NCI-H146 (cell line): ENCODE data around the gene RAB40C.

Experiments
- DNase-seq: peaks from one replicate; lab custom pipeline; 2025; lab: John Stamatoyannopoulos, UW

RAB40C gene

DNA sequence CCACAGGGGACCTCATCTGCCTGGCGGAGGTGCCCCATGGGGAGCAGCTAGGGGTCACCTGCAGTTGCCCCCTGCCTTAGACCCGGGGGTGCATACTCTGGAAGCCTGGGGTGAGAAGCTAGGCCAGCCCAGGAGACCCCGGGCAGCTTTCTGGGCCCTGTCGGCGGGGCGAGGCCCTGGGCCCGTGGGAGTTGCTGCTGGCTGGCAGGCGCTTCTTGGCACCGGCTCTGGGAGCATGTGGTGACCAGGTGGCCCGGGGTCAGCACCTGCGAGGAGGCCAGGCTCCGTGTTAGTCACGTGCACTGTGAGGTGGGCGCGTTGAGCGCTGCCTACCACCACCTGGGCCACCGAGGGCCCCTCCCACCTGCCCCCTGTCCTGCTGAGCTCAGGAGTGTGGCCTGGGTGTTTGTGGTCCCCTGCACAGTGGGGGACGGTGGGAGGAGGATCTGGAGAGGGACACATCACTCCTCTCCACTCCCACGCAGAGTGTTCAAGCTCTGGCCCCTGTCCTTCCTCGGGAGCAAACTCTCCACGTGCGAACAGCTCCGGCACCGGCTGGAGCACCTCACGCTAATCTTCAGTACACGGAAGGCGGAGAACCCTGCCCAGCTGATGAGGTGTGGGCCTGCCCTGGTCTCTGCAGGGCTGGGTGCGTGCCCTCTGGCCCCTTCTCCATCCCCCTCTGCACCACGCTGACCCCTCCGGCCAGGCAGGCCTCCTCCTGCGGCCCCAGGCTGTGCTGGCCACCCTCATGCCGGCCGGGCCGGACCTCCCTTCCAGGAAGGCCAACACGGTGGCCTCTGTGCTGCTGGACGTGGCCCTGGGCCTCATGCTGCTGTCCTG, 14.3 kb upstream of the RAB40C start:
- no peak for DNase-seq

DNA sequence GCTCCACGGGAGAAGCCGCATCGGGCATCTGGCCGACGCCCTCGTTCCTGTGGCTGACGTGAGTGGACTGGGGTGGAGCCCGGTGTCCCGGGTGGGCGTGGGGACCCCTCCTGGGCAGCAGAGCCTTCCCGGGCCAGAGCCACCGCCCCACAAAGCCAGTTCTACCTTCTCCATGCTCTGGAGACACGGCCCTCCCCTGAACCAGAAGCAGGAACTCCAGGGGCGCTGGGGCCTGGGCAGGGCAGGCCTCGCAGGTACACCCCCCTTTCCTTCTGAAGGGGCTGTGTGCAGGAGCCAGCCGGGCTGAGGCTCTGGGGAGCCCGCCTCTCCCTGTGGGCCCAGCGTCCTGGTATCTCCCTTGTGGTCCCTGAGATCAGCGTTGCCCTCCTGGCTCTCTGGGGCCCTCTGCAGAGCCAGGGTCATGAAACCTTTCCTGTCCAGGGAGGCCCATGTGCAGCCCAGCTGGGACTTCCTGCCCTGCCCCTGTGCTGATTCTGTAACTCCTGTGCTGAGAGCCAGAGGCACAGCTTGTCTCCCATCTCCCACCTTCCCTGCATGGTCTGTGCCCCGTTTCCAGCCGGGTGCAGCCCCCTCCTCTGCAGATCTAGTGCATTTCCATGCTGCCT, 13.6 kb upstream of the RAB40C start:
- DNase-seq: no peak

DNA sequence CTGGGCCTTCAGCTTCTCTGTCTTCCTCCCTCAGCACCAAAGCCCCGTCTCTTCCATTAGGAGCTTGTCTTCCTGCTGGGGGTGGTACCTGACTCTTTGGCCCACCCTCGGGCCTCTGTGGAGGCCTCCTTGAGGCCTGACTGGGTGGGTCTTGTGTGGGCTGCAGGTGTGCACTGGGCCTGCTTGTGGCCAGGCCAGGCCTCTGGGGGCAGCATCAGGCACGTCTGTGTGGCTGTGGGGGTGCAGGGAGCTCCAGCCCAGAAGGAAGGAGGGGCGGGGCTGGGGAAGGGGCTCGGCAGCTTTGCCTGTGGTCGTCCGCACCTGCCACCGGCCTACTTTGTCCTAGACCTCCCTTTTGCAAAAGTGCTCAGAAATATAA, 13.1 kb upstream of the RAB40C start:
- DNase-seq: no peak

DNA sequence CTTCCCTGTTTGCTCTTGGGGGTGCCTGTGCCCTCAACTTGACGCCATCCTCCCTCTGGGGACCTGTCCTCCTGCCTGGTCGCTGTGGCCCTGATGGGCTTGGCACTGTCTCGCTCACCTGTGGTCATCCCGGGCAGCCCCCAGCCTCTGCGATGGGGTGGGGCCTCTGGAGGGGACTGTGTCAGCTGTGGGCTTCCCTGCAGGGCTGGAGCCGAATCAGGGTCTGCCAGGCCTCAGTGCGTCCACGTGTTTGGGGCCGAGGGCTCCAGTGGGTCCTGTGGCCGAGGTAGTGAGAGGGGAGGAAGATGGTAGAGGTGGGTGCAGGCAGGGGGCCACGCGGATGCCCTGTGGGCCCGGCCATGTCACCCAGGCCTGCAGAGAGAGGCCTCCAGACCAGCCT, 12.1 kb upstream of the RAB40C start:
- no peak for DNase-seq

DNA sequence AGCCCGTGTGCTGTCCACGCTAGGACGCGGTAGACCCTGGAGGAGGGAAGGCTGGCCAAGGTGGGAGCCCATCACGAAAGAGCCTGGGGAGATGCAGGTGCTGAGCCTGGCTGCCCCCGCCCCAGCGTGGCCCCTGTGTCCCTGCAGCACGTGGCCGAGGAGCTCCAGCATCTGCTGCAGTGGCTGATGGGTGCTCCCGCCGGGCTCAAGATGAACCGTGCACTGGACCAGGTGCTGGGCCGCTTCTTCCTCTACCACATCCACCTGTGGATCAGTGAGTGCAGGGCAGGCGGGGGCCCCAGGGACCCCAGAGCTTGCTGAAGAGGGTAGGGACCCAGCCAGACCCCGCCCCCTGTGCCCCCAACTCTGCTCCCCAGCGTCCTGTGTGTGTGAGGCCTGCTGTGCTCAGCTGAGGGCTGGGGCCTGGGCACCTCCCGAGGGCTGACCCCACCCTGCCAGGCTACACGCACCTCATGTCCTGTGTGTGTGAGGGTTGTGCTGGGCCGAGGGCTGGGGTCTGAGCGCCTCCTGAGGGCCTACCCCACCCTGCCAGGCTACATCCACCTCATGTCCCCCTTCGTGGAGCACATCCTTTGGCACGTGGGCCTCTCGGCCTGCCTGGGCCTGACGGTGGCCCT, 11.5 kb upstream of the RAB40C start:
- no peak for DNase-seq

DNA sequence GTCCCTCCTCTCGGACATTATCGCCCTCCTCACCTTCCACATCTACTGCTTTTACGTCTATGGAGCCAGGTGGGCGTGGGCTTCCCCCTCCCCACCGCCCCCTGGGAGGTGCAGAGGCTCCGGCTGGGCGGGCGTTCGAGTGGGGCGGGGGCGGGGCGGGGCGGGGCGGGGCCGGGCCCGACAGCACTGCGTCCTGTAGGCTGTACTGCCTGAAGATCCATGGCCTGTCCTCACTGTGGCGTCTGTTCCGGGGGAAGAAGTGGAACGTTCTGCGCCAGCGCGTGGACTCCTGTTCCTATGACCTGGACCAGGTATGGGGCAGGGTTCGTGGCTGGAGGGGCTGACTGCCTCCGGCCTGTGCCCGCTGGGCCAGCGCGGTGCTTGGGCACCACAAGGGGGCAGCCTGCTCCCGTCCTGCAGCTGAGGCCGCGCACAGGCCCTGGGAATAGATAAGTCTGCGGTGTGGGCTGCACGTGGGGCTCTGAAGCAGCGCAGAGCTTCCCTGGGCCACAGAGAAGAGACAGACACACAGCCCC, 10.9 kb upstream of the RAB40C start:
- peak; percentile 26 for DNase-seq

DNA sequence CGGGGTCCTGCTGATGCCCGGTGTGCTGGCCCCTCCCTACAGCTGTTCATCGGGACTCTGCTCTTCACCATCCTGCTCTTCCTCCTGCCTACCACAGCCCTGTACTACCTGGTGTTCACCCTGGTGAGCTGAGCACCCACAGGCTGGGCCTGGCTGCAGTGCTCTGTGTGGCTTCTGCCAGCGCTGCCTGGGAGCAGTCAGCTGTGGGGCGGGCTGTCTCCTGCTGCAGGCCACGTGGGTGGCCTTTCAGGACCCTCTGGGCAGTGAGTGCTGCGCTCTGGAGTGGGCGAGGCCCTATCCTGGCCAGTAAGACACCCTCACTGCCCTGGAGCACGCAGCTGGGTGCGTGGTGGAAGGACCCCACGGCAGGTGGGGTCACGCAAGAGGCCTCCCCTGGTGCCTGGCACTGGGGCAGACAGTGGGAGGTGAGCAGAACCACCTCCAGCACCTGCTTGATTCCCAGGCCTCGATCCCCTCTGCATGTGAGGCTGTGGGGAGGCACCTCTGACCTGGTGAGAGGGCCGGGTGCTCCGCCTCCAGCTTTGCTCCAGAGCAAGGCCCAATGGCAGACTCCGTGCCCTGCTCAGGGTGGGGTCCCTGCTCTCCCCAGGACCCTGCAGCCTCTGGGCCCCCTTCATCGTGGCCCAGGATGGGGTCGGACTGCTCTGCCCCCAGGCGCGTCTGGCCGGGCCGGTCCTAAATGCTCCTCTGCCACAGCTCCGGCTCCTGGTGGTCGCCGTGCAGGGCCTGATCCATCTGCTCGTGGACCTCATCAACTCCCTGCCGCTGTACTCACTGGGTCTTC, 9.5 kb upstream of the RAB40C start:
- DNase-seq: no peak

DNA sequence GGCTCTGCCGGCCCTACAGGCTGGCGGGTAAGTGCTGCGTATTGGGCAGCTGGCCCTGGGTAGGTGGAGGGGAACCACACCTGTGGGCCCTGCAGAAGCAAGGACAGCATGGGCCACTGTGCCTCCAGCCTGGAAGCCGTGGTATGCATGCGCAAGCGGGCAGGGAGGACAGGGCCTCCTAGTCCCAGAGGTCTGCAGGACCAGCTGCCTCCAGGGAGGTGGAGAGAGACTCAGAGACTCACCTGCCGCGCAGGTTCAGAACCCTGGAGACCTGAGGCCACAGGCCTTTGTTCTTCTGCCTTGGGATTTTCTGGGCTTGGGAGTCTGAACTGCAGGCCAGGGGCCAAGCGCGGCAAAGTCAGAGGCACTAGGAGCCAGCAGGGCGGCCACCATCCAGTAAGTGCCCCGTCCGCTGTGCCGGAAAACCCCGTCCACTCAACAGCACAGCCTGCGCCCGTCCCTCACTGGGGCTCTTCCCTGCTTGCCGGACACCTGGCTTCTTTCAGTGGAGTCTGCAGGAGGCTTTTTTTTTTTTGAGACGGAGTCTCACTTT, 8.8 kb upstream of the RAB40C start:
- no peak for DNase-seq

DNA sequence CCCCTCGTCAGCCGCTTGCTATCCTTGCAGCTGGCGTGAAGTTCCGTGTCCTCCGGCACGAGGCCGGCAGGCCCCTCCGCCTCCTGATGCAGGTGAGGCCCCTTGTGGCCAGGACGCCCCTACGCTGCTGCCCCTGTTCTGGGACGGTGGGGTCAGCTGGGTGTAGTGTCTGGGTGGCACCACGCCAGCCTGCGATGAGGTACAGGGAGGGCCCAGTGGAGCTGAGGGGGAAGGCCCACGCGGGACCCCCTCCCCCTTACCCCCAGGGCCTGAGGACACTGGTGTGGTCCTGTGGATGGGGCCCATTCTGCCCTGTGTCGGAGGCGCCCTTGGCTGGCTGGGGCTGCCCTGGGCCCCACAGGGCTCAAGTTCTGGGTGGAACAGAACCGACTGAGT, 7.7 kb upstream of the RAB40C start:
- no peak for DNase-seq

DNA sequence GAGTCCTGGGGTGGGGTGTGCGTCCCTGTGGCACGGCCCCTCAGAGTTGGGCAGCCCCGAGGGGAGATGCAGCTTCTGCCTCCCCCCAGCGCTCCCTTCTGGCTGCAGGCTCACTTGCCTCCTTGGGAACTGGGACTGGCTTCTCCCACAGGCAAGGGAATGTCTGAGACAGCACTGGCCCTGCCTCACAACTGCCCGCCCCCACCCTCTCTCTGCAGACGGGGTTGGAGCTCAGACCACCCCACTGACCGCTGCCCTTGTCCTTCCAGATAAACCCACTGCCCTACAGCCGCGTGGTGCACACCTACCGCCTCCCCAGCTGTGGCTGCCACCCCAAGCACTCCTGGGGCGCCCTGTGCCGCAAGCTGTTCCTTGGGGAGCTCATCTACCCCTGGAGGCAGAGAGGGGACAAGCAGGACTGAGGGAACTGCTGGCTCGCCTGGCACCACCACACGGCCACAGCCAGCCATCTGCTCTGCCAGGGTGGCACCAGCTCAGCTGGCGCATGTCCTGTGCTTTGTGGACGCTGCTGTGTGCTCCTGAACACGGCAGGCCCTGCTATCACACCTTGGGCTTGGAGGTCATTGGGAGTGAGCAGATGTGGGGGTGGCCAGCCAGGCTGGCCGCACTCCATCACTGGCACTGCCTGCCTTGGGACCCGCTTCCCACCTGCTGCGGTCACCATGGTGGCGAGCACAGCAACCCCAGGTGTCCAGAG, 7.1 kb upstream of the RAB40C start:
- DNase-seq: no peak

DNA sequence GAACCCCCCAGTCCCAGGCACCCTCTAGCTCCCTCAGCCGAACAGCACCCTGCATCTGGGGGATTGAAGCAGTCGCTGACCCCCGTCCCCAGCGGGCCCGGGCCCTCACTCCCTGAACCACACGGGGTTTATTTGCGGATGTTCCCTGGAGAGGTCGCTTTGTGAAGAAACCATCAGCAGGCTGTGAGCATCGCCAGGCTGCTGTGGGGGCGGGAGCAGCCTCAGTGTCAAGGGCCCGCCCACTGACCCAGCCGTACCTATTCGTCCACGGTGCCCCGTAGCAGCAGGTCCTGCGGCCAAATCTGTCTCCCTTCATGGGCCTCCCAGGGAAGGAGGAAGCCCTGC, 6.4 kb upstream of the RAB40C start:
- no peak for DNase-seq

DNA sequence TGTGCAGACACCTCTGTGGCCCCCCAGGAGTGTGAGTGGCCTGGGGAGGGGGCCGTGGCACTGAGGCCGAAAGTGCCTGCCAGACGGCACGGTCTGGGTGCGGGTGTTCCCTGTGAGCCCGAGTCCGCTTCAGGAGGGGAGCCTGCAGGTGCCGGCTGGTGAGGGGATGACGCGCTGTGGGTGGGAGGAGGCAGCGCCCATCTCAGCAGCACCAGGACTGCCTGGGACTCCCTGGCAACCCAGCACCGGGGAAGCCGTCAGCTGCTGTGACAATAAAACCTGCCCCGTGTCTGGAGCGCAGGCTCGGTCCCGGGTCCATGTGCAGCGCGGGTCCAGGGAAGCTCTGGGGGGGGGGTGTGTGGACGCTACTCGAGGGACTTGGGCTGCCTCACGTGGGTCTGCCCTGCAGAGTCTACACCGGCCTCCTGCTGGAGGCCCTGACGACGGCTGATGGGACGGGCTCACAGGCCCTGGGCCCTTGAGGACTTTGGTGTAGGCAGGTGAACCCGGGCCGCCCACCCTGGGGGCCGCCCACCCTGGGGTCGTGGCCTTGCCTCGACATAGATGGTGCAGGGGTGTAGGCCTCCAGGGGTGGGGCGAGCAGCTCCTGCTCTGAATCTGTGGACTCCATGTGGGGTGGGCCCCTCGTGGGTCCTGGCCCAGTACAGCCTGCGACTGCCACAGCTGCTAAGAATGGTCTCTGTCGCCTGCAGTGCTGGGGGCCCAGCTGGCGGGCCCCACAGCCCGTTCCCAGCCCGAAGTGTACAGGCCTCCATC, 5.9 kb upstream of the RAB40C start:
- no peak for DNase-seq

DNA sequence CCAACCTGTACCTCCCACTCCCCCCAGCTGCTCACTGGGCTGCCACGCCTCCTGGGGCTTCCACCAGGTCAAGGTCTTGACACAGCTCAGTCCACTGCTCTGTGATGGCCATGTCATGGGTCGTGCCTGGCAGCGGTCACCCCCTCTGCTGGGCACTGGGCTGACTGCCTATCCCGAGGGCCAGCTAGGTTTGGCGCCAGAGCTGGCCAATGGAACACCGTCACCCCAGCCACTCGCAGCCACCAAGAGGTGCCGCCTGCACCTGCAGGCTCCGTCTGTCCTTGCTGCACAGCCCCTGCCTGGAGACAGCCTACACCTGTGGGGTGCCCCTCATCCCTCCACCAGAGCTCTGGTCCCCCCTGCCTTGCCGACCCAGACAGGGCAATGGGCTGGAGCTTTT, 4.5 kb upstream of the RAB40C start:
- DNase-seq: peak; percentile 62

DNA sequence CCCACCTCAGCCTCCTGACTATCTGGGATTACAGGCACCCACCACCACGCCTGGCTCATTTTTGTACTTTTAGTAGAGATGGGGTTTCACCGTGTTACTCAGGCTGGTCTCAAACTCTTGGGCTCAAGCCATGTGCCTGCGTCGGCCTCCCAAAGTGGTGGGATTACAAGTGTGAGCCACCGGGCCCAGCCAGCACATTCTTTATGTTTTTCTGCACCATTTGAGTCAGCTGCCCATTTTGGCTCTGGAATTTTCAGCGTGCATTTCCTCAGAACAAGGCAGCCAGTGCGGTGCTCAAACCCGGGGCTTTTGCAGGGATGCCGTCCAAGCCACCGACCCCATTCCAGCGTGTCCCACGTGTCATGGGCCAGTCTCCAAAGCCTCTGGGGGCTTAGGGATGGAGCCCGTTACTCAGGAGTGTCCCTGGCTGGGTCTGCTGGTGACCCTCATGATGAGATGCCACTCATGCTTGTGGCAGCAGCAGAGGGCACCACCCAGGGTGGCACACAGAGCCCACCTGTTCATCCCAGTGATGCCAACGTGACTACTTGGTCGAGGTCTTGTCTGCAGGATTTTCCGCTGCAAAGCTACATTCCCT, 3.7 kb upstream of the RAB40C start:
- DNase-seq: no peak

DNA sequence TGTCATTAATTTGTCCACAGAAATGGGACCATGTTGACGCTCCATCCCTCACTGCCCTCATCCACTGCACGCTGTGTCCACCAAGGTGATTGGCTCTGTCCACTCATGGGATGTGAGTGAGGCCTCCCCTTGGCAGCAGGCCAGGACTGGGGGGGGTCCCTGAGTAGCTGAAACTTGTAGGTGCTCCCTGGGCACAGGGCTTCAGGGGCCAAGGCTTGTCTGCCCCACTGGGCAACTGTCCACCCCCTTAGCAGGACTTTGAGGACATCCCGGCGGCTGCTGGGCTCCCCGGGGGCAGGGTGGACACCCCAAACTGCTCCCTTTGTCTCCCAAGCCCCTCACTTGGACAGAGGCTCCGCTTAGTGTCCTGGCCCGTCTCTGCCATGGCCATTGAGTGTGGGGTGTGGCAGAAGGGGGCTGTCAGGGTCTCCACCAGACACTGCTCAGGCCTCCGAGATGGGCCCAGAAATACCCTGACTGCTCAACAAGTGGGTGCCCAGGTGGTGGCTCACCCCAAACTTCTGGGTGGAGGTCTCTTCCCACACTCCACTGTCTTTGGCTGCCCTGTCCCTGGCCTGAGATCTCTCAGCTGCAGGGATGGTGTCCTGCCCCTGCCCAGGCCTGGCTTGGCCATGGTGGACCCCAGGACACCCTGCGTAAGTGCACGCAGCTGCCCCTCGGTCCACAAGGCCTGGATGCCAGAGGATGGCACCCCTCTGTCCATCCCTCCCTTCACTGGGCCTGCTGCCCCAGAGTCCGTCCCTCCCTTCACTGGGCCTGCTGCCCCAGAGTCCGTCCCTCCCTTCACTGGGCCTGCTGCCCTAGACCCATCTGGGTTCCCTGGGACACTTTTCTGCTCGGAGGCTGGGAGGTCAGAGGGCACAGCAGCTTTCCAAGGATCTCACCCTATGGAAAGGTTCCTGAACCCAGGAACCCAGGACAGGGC, 2.9 kb upstream of the RAB40C start:
- no peak for DNase-seq

DNA sequence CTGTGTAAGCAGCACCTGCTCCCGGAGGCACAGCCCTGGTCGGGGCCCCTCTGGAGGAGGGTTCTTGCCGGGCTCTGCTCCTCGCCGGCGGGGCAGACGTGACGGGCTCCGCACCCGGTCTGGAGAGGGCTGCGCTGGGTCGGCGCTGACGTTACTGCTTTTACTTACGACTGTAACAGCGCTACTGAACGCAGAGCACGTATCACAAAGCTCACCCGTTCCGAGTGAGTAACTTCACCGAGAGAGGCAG, 1.3 kb upstream of the RAB40C start:
- DNase-seq: peak; percentile 58

DNA sequence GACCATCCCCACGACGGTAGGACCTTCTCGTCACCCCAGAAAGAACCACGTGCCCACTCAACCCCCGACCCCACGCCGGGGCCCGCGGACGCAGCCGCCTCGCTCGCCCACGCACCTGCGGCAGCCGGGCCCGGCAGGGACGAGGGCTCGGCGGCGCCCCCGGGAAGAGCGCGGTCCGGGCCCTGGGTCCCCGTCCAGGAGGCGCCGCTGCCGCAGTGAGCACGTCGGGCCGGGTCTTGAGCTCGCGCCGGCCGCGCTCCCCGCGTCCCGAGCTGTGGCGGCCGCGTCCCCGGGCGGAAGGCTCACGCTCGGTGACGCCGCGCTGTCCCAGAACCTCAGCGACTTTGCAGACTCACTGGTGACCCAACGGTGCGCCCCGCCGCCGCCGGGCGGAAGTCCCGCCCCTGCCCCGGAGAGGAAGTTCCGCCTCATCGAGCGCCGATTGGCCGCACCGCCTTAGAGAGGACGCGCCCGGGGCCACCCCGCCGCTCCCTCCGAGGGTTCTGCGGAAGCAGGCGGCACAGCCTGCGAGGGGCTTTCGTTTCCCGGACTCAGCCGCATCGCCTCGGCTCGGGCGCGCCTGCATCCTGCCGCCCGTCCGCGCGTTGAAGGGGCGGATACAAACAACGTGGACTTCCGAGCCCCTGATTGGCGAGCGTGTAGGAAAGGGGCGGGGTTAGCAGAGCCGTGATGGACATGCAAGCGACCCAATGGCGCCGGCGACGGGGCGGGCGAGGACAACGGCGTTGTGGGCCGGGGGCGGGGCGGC, 793 bp upstream of the RAB40C start:
- peak; percentile 97 for DNase-seq

DNA sequence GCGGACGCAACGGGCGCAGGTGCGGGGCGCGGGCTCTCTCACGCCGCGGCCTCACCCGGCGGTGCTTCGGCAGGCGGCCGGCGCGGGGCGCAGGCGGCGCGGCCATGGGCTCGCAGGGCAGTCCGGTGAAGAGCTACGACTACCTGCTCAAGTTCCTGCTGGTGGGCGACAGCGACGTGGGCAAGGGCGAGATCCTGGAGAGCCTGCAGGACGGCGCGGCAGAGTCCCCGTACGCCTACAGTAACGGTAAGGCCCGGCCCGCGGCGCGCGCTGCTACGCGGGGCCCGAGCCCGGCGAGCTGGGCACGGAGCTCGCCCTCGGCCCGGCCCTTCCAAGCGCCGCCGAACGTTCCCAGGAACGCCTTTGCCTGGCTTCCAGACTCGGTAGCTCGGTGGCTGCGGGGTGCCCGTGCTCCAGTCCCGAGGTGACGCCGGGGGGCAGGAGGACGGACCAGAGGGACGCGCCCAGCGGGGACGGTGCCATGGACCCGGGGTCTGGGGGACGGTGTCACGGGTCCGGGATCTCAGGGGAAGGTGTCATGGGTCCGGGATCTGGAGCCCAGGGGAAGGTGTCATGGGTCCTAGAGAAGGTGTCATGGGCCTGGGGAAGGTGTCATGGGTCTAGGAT, 435 bp downstream of the RAB40C start:
- DNase-seq: peak; percentile 64
